NCI-H345 treated with DMSO at 0.1 percent for 48 hours (cell line): ENCODE data around the gene NDE1.
A peak's percentile ranks its signal among the peaks of the same experiment; 100 is the strongest.
"Not testable (repeated sequence)": the region's sequence is repeated elsewhere in the genome, so short reads cannot be mapped to it uniquely, and the experiment has no call there.

Source experiments
- DNase-seq: peaks from one replicate; lab custom pipeline; 2025; ENCODE audit not compliant: unreplicated experiment; lab: John Stamatoyannopoulos, UW

Gene NDE1

GRCh38 chr16:15650019-15650697, at the start of gene NDE1:
NDE1 (plus strand) TSS chr16:15650245; CDS start chr16:15664779, 14,534 bp downstream.
- DNase-seq = peak; percentile 54

GRCh38 chr16:15601212-15601879, 48.7 kb upstream of the NDE1 start:
- DNase-seq = no peak

GRCh38 chr16:15602285-15603044, 47.6 kb upstream of the NDE1 start:
- DNase-seq = no peak

- DNase-seq = no peak
Measured at GRCh38 chr16:15604460-15605440, 45.3 kb upstream of the NDE1 start.

GRCh38 chr16:15605839-15606517, 44.1 kb upstream of the NDE1 start:
- DNase-seq = no peak

GRCh38 chr16:15606518-15607220, 43.4 kb upstream of the NDE1 start:
- DNase-seq = no peak

GRCh38 chr16:15607221-15607699, 42.8 kb upstream of the NDE1 start:
- not testable (repeated sequence) for DNase-seq

GRCh38 chr16:15607700-15608396, 42.2 kb upstream of the NDE1 start:
- no peak for DNase-seq

GRCh38 chr16:15608398-15609285, 41.4 kb upstream of the NDE1 start:
- no peak for DNase-seq

- DNase-seq = no peak
Measured at GRCh38 chr16:15609286-15609649, 40.8 kb upstream of the NDE1 start.

GRCh38 chr16:15610369-15610871, 39.6 kb upstream of the NDE1 start:
- DNase-seq = no peak

GRCh38 chr16:15611610-15612009, 38.4 kb upstream of the NDE1 start:
- no peak for DNase-seq

- DNase-seq = no peak
Measured at GRCh38 chr16:15613676-15614075, 36.4 kb upstream of the NDE1 start.

- DNase-seq = no peak
Measured at GRCh38 chr16:15616012-15616411, 34.0 kb upstream of the NDE1 start.

- no peak for DNase-seq
Measured at GRCh38 chr16:15616475-15617165, 33.4 kb upstream of the NDE1 start.

GRCh38 chr16:15617901-15618300, 32.1 kb upstream of the NDE1 start:
- DNase-seq = no peak

GRCh38 chr16:15618392-15618791, 31.7 kb upstream of the NDE1 start:
- DNase-seq = no peak
